Measurements from ENCODE around the gene CCNJ. TPM values are rescaled to one million over a fixed set of nuclear protein-coding genes. Genes with fewer than 3 reads are reported as not detected.
A peak's percentile ranks its signal among the peaks of the same experiment; 100 is the strongest.

Gene CCNJ
- total and polyA plus RNA-seq, 2 of the 13 experiments (the other 11 are each of a cell fraction or from before 2014, with no cell fraction given): 14.1 to 21.5 TPM

GRCh38 chr10:96090463-96090800 lies 47.0 kb downstream of the CCNJ start:
- Histone ChIP-seq H3K27ac (ENCODE audit: extremely low read length, insufficient read depth, low read length) (peak overlapping the region; percentile 100), H3K9me3 (ENCODE audit: low read length) (no peaks in the 10 kb centered on the region), H3K4me1 (ENCODE audit: insufficient read depth, low read length) (peaks cover 60% of the 10 kb centered on the region), H4K20me1 (ENCODE audit: insufficient read depth, low read length) (no peaks in the 10 kb centered on the region), H3K4me3 (replicated peaks in 1 of 3; ENCODE audit: insufficient read depth in 1 of 3, low read depth in 2 of 3, low read length in 3 of 3) (peak overlapping the region in 2 of 3 experiments; percentile 31 to 90; a peak in 4 of 6 replicates), H3K4me2 (ENCODE audit: low read depth, low read length) (peak overlapping the region; percentile 92), H3K9ac (ENCODE audit: insufficient read depth, low read depth, low read length) (peak overlapping the region; percentile 92), H3K36me3 (replicated peaks in 1 of 2; ENCODE audit: control insufficient read depth in 1 of 2, insufficient read depth in 2 of 2, low read length in 2 of 2) (no peaks in the 10 kb centered on the region), H2AFZ (ENCODE audit: low read length) (no peak overlapping the region), H3K79me2 (ENCODE audit: insufficient read depth, low read length) (no peaks in the 10 kb centered on the region), H3K27me3 (ENCODE audit: control insufficient read depth in 1 of 2, insufficient read depth in 2 of 2, low read length in 2 of 2) (no peaks in the 10 kb centered on the region; a peak in 1 of 5 replicates)
- WGBS (ENCODE audit: low lambda C conversion rate): 82% methylated on average over 9 of the region's 9 CpGs
- FAIRE-seq (no peak), ATAC-seq (no peak), DNase-seq (ENCODE audit: low spot score) (no peak)
- intact Hi-C loops (cut with micrococcal nuclease; ENCODE audit: unreplicated experiment): loop anchor here (1.0 to 5.0 kb wide), 2 partner anchors 40 to 43 kb away; partner anchors contain the start of gene ZNF518A
- BruUV-seq (replicated peaks): TSS peak; percentile 92
- ChIA-PET CTCF (ENCODE audit: low intra/inter-chr PET ratio, low total read pairs) (no interaction called here), POLR2A (interaction anchor here (0.8 to 3.3 kb wide), 10 partner anchors 28 to 69 kb away, joined by 3 to 325 read pairs (median 6); partner anchors contain the start of genes CCNJ and ZNF518A)
- in situ Hi-C loops (cut with HindIII; ENCODE audit: extremely low pct_ligation_motif_present, low pct_unique_long_range_greater_than_20kb): loop anchor here (5.0 kb wide), 1 partner anchor 37 kb away; no protein-coding TSS in a partner anchor
- TF ChIP-seq RFX1 (IDR thresholded peaks at IDR 0.05) (no peak), TBL1XR1 (IDR thresholded peaks at IDR 0.05; ENCODE audit: borderline replicate concordance, low read length, partially characterized antibody) (no peak), MEIS2 (CRISPR knock-in tag; IDR thresholded peaks at IDR 0.05) (no peak), SMAD1 (CRISPR knock-in tag; IDR thresholded peaks at IDR 0.05; ENCODE audit: borderline replicate concordance, low read depth) (no peak), ZBTB4 (CRISPR knock-in tag; IDR thresholded peaks at IDR 0.05; ENCODE audit: borderline replicate concordance) (0 out of 2 replicates have a peak, but pooled peaks have one; percentile 17), ZGPAT (CRISPR knock-in tag; IDR thresholded peaks at IDR 0.05) (no peak), FOSL1 (CRISPR knock-in tag; IDR thresholded peaks at IDR 0.05; ENCODE audit: borderline replicate concordance) (no peak), ZSCAN31 (CRISPR knock-in tag; IDR thresholded peaks at IDR 0.05; ENCODE audit: low read depth) (no peak), AHR (CRISPR knock-in tag; IDR thresholded peaks at IDR 0.05) (0 out of 2 replicates have a peak, but pooled peaks have one; percentile 5), ZBTB39 (CRISPR knock-in tag; IDR thresholded peaks at IDR 0.05) (no peak), ZFP91 (CRISPR knock-in tag; IDR thresholded peaks at IDR 0.05; ENCODE audit: borderline replicate concordance) (peak; percentile 24; the same call in 1 of the 2 replicates), TRIM24 (CRISPR knock-in tag; IDR thresholded peaks at IDR 0.05) (no peak), RFXANK (CRISPR knock-in tag; IDR thresholded peaks at IDR 0.05) (no peak), ZNF563 (CRISPR knock-in tag; IDR thresholded peaks at IDR 0.05) (0 out of 2 replicates have a peak, but pooled peaks have one; percentile 1), SSRP1 (CRISPR knock-in tag; IDR thresholded peaks at IDR 0.05) (no peak), ETV6 (CRISPR knock-in tag; conservative IDR thresholded peaks at IDR 0.05) (no peak), STAT5B (CRISPR knock-in tag; IDR thresholded peaks at IDR 0.05) (no peak), MED8 (CRISPR knock-in tag; IDR thresholded peaks at IDR 0.05; ENCODE audit: insufficient replicate concordance) (no peak)

Measured in HepG2 (cell line).